Glomerular visceral epithelial cell (primary cell): ENCODE data around the gene PHF21B.

Experiments
- DNase-seq: peaks from one replicate; pipeline ENCODE4 v3.0.0-alpha.2; 2016; ENCODE audit errors: extremely low spot score

The PHF21B gene

DNA sequence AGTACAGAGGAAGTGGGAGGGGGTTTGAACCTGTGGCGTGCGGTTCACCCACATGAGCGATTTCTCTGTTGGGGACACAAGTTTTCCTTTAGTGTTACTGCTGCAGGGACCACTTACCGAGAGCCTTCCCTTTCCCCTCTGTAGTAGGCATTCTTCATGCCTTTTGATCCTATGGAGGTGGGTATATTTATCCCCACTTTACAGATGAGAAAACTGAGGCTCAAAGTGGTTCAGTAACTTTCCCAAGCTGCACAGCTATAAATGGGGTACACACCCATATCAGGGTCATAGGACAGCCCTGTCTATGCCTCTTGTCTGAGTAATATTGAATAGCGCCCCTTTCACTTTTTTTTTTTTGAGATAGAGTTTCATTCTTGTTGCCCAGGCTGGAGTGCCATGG lies 3.3 kb upstream of the PHF21B start:
- no peak for DNase-seq

DNA sequence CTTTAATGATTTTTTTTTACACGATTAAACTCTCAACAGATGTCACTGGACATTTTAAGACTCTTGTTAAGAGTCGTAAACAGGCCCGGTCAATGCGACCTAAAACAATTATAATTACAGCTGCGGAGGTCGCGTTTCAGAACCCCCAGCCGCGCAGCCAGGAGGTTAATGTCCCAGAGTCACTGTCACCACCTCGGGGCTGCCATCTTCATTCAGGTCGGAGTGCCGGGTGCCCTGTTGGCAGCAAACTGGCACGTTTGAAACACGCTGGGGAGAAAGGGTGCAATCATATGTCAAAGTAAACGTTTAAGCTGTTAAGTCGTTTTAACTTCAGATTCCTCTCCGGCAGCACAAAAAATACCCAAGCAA lies 711 bp upstream of the PHF21B start:
- no peak for DNase-seq

DNA sequence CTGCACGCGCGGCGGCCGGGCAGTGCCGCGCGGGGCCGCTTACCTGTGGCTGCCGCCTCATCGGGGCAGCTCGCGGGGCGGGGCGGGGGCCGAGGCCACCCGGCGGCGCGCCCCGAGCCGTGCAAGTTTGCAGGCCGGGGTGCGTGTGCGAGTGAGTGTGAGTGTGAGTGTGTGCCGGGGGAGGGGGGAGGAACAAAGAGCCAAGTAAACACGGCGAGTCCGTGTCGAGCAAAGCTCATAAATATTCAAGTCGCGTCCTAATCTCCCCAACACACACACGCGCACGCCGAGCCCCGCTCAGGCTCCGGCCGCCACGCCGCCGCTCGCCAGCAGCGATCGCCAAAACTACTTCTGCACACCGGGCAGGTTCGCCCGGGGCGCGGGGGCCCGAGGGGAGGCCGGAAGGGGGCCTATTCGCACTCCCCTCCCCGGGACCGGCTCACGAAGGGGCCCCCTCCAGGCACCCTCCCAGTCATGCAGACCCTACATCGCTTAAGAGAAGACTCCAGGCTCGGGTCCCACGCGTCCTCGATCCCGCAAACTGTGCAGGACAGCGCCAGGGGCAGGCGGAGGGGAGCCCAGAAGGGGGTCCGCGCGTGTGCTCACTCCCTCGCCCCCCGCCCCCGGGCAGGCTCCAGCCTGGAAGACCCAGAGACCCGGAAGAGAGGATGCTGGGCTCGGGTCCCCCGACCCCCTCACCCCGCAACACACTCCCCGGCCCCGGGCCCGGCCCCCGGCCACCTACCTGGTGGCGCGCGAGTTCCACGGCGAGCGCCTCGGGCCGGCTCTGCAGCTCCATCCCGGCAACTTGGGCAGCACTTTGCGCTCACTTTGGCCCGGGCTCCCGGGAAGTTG lies 827 bp downstream of the PHF21B start:
- DNase-seq, result no peak

DNA sequence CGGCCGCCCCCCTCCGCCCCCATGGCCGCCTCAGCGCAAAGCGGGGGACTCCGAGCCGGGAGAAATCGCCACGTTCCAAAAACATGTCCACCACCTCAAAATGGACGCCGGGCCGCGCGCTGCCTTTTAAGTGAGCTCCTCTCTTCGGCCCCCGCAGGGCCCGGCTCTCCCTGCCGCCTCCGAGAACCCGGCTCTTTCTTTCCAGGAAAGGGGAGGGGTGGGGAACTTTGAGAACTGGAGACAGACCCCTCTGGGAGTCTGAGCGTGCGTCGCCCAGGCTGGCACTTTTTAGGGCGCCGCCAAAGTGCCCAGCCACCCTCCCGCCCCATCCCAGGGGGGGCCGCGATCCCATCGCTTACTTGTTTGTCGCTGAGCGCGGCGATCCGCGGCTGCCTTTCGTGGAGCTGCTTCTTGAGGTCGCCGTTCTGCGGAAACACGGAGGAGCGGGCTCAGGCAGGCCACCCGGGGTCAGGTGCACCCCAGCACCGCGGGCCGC lies 1.6 kb downstream of the PHF21B start:
- DNase-seq, result no peak

DNA sequence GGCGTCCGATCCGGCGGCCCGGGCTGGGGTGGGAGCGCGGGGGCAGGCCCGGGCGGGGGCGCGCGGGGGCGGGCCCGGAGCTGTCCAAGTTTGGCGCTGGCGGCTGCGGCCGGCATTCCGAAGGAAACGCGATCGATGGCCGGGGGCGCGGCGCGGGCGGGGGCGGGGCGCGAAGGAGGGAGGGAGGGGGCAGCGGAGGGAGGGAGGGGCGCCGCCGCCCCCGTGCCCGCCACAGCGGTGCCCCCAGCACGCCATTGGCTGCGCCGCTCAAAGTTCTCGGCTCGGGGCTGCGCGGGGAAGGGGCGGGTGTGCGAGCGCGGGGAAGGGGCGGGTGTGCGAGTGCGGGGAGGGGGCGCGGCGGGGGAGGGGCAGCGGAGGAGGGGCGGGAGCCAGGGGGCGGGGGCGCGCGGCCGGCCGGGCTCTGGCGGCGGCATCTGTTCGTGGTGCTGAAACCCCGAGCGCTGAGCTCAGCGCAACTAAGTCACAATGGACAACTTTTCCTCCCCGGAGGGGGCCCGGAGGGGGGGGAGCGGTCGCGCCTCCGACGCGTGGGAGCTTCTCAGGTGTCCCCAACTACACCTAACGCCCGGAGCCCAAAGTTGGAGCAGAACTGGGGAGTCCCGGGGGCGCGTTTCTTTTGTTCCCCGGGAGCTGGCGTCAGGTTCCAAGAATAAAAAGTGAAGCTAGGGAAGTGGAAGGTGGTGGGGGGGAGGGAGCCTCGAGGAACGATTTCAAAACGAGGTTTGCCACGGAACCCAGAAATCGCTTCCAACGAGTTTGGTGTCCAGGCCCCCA lies 2.2 kb downstream of the PHF21B start:
- DNase-seq, result no peak

DNA sequence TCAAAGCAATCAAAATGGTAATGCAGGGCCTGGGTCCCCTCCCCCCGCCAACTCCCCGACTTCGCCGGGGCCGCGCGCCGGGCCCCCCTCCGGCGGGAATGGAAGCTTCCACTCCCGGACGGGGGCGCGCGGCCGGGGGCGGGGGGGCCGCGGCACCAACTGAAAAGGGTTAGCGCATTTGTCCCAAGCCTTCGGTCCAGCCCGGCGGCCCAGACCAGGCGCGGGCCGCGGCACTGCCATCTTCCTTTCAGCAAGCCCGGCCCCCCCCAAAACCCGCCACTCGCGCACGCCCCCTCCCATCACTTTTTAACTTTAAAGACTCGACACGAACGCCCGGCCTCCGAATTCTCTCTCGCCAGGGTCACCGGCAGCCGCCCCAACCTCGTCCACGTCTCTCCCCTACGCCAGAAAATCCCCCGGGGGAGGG lies 2.8 kb downstream of the PHF21B start:
- DNase-seq, result no peak

DNA sequence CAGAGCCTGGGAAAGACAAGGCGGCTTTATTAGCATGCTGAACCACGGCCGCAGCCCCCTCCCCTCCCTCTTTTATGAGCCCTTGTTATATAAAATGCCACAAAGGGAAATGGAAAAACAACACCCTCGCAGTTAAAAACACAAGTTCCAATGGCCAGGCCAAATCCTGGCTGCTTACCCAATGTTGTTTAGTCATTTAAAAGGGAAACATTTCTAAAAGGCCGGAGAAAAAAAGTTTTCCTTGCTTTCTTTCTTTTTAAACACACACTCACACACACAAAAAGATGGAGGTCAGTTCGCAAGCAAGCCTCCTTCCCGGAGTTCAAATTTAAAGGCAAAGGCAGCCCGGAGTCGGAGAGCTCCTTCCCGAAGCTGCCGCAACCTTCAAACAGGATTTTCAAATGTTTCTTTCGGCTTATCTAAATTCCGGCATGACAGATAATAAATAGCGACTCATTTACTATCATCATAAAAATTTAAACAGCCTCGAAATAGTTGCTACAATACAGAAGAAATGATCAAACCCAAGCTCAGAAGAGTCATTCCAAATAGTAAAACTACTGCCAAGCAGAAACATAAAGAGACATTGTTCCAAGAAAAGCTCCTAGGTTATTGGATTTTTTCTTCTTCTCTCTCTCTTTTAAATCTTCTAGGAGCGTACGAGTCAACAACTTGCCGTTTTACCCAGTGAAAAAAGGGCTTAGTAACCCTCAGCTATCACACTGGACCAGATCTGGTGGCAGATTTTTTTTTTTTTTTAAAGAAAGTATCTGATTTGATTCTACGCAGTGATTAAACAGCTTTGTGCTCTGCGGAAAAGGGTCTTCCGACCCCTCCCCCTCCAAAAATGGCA lies 3.5 kb downstream of the PHF21B start:
- DNase-seq, result no peak

- no peak for DNase-seq
Observed at GRCh38 chr22:45001653-45002052, 8.2 kb downstream of the PHF21B start.

DNA sequence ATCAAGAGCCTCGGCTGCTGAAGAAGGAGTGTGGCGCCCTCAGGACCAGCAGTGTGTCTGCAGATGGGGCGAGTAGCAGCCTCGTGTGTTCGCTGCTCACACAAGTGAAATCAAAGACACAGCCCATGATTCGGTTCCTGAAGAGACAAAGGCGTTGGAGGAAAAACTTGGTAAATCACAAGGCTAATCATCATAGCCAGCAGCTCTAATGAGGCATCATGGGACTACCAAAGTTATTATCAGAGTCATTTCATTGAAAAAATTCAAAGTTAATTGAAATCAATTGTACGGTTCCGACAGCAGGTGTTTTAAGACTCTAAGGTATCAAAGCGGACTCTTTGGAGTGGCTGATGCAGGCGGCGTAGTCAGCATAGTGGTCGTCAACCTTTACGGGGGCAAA lies 9.5 kb downstream of the PHF21B start:
- no peak for DNase-seq

GRCh38 chr22:44999687-45000086 lies 10.1 kb downstream of the PHF21B start:
- no peak for DNase-seq

DNA sequence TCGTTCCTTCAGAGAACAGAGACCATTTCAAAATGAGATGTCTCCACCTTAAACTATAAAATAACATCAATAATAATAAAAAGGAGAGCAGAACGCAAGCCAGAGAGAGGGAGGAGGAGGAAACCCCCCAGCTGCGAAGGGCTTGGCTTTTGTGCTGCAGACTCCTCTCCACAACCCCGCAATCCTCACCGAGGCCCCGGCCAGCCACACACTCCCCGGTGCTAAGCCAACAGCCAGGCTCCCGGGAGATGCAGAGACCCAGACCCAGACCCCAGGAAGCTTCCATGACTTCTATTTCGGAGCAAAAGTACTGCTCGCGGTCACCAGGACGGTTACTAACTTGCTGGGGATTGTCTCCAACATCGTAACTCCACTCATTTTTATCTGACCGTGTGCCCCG lies 10.6 kb downstream of the PHF21B start:
- DNase-seq, result no peak

DNA sequence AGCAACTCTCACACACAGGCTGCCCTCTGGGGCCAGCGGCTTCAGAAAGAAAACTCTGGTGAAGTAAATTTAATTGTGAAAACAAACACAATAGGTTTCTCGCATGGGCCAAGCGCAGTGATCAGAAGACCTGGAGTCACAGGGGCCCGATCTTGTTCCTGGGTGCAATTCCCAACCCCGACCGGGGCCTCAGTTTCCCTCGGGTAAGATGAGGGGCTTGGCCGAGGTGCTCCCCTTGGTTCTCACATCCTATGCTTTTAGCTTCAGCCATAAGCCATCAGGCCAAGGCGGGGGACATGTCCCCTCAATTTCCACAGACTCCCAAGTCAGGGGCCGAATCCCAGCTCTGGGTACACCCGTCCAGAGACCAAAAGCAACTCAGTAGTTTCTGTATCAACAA lies 11.5 kb downstream of the PHF21B start:
- DNase-seq, result no peak

DNA sequence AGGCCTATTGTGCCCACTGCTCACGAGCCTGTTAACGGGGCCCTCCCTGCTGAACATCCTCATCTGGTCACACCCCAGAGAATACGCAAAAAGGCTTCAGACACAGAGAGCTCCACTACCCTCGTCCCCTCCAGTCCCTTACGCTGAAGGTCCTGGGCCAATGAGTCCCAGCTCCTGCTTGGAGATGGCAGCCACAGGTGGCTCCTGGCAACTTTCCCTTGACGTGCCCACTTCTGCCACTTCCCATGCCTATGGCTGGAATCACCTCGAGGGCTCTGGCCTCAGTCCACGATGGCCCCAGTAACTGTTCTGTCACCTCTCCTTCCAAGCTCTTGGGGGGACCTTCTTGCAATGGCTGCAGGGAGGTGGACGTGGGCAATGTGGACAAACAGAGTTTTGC lies 12.7 kb downstream of the PHF21B start:
- DNase-seq, result no peak

- DNase-seq, result no peak
Observed at GRCh38 chr22:44996648-44997047, 13.2 kb downstream of the PHF21B start.

- no peak for DNase-seq
Observed at GRCh38 chr22:44996120-44996519, 13.7 kb downstream of the PHF21B start.

- DNase-seq, result no peak
Observed at GRCh38 chr22:44995715-44996114, 14.1 kb downstream of the PHF21B start.

DNA sequence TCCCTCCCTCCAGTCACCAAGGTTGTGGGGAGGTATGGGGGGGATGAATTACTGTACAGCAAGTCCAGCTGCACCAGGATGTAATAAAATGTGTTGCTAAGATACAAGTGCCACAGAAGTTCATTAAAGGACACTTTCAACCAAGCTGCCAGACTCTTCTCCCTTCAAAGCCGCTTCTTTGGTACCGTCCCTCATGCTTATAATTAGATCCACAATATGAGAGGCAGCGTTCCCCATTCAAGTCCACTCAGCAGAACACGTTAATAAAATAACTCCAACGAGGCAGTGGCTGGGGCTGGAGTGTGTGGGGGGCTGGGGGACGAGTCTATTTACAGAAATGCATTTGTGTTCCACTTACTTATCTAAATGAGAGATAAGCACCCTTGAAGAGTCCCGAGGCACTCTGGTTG lies 14.7 kb downstream of the PHF21B start:
- DNase-seq, result no peak

DNA sequence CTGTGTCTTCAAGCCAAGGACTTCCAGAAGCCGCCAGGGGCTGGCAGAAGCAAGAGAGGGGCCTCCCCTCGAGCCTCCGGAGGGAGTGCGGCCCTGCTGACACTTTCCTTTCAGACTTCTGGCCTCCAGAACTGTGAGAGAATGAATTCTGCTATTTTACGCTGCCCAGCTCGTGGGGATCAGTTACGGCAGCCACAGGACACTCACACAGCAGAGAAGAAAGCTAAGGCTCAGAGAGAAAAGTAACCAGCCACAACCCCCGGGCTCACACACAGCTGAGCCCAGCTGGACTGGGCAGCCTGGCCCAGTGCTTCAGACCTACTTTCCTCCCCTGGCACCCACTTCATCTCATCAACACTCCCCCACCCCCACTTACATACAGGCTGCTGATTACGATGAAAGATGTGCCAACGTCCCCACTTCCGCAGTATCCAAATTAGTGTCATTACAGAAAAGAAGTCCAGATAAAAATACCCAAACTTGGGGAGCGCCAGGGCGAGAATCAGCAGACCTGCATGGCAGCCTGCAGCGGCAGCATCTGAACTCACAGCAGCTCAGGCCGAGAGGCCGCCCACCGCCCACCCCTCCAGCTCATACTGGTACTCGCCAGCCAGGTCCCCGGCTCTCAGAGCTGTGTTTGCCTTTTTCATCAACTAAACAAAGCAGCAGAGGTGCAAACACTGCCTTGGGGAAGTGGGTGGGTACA lies 15.3 kb downstream of the PHF21B start:
- no peak for DNase-seq

GRCh38 chr22:44992166-44992565 lies 17.6 kb downstream of the PHF21B start:
- DNase-seq, result no peak

DNA sequence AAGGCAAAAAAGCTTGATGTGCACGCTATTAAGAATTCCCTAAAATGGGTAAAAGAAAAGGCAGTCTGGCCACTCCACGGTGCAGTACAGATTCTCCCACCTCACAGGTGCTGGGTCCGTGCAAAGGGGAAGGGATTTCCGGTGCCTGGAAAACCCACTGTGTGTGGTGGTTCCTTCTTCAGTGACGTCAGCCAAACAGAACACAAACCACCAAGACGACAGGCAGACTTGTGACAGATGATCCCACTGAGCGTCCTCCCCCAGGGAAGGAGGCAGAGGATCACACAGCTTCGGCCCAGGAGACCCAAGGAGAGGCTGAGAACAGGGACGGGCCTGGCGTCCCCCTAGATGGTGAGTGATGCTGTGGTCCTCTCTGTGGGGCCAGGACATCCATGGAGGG lies 18.6 kb downstream of the PHF21B start:
- DNase-seq, result no peak

GRCh38 chr22:44990810-44991209 lies 19.0 kb downstream of the PHF21B start:
- DNase-seq, result no peak
